IMR-90 (cell line): ENCODE results near the gene CEP290. TPM values are rescaled to one million over a fixed set of nuclear protein-coding genes. Genes with fewer than 3 reads are reported as not detected.

ENCODE experiments used
- ATAC-seq: fragments of 200-7000 bp; cut with Tn5 transposase; 2 replicates; pipeline ENCODE4 v1.9.1; 2020; ENCODE audit warnings: low read depth, mild to moderate bottlenecking, moderate library complexity
- BruUV-seq: library from RNA; stranded (reverse); fragments of 400-500 nt; replicated peaks from 2 replicates; lab custom pipeline; 2021; lab: Mats Ljungman, UMichigan
- CTCF ChIA-PET: fragments of 300-600 bp; formaldehyde crosslinking; extraction: SDS; loops from one replicate; lab custom pipeline; 2021; ENCODE audit warnings: antibody characterized with exemption; lab: Yijun Ruan, JAX
- POLR2A ChIA-PET: fragments of 300-600 bp; sonication (Branson Sonifier 250); formaldehyde crosslinking; loops from one replicate; lab custom pipeline; 2022; ENCODE audit warnings: antibody characterized with exemption; ENCODE audit not compliant: unreplicated experiment; lab: Charles Lee
- DNase-seq: peaks from one replicate; pipeline ENCODE4 v3.0.0; 2013
- H2AFZ ChIP-seq: replicated peaks from 2 replicates; pipeline ENCODE3; 2013; ENCODE audit warnings: low read length, mild to moderate bottlenecking; ENCODE audit not compliant: poor library complexity
- H2AK5ac ChIP-seq: 2 replicates; pipeline ENCODE4 v1.6.1; 2013; ENCODE audit warnings: low read depth, low read length, inconsistent platforms
- H2AK9ac ChIP-seq: replicated peaks from 2 replicates; pipeline ENCODE3; 2013; ENCODE audit warnings: mild to moderate bottlenecking, low read depth, low read length, moderate library complexity; ENCODE audit not compliant: poor library complexity
- H2BK120ac ChIP-seq: 2 replicates; pipeline ENCODE4 v1.6.1; 2013; ENCODE audit warnings: low read depth, low read length, inconsistent platforms
- H2BK15ac ChIP-seq: 3 replicates; pipeline ENCODE4 v1.6.1; 2013; ENCODE audit warnings: low read depth, low read length, inconsistent platforms
- H2BK20ac ChIP-seq: 2 replicates; pipeline ENCODE4 v1.6.1; 2013; ENCODE audit warnings: low read depth, mild to moderate bottlenecking, inconsistent platforms, low read length, moderate library complexity
- H2BK5ac ChIP-seq: 2 replicates; pipeline ENCODE4 v1.6.1; 2013; ENCODE audit warnings: mild to moderate bottlenecking, low read depth, low read length, inconsistent platforms; ENCODE audit not compliant: poor library complexity, severe bottlenecking
- H3K14ac ChIP-seq: replicated peaks from 2 replicates; pipeline ENCODE4 v1.6.1; 2013; ENCODE audit warnings: low read depth, low read length, inconsistent platforms
- H3K18ac ChIP-seq: 2 replicates; pipeline ENCODE4 v1.6.1; 2013; ENCODE audit warnings: low read depth, low read length, control low read depth
- H3K23ac ChIP-seq: 2 replicates; pipeline ENCODE4 v1.6.1; 2013; ENCODE audit warnings: low read depth, low read length, inconsistent platforms
- H3K27ac ChIP-seq: 2 replicates; pipeline ENCODE4 v1.5.1; 2013; ENCODE audit warnings: mild to moderate bottlenecking, control low read depth, low read length; ENCODE audit not compliant: insufficient read depth
- H3K27me3 ChIP-seq: 2 replicates; pipeline ENCODE4 v1.6.1; 2013; ENCODE audit warnings: low read length; ENCODE audit not compliant: control insufficient read depth, insufficient read depth
- H3K36me3 ChIP-seq: 2 replicates; pipeline ENCODE4 v1.6.1; 2013; ENCODE audit warnings: low read length, mixed read lengths; ENCODE audit not compliant: control insufficient read depth, insufficient read depth
- H3K4ac ChIP-seq: 2 replicates; pipeline ENCODE4 v1.6.1; 2013; ENCODE audit warnings: low read depth, low read length, inconsistent platforms
- H3K4me1 ChIP-seq: 2 replicates; pipeline ENCODE4 v1.6.1; 2013; ENCODE audit warnings: low read length, mixed read lengths; ENCODE audit not compliant: control insufficient read depth, insufficient read depth
- H3K4me2 ChIP-seq: 2 replicates; pipeline ENCODE4 v1.6.1; 2013; ENCODE audit warnings: low read depth, mild to moderate bottlenecking, control low read depth, low read length, moderate library complexity
- H3K4me3 ChIP-seq: 2 replicates; pipeline ENCODE4 v1.5.1; 2013; ENCODE audit warnings: low read depth, mild to moderate bottlenecking, control low read depth, low read length, moderate library complexity; ENCODE audit not compliant: insufficient read depth
- H3K56ac ChIP-seq: 2 replicates; pipeline ENCODE4 v1.6.1; 2013; ENCODE audit warnings: low read length, inconsistent platforms; ENCODE audit not compliant: insufficient read depth; ENCODE audit errors: extremely low read depth
- H3K79me1 ChIP-seq, 2 experiments: 2 replicates each; pipeline ENCODE4 v1.6.1; 2013; ENCODE audit warnings: low read length in 2 of 2, inconsistent platforms in 1 of 2, low read depth in 1 of 2
- H3K9ac ChIP-seq: 2 replicates; pipeline ENCODE4 v1.6.1; 2013; ENCODE audit warnings: low read depth, low read length, control low read depth
- H3K9me1 ChIP-seq: 2 replicates; pipeline ENCODE4 v1.6.1; 2013; ENCODE audit warnings: low read length, inconsistent platforms; ENCODE audit not compliant: insufficient read depth
- H3K9me3 ChIP-seq: 2 replicates; pipeline ENCODE4 v1.6.1; 2013; ENCODE audit warnings: low read length; ENCODE audit not compliant: control insufficient read depth, insufficient read depth
- H4K20me1 ChIP-seq: 2 replicates; pipeline ENCODE4 v1.6.1; 2013; ENCODE audit warnings: low read length, inconsistent platforms; ENCODE audit not compliant: insufficient read depth
- H4K5ac ChIP-seq: 2 replicates; pipeline ENCODE4 v1.6.1; 2013; ENCODE audit warnings: mild to moderate bottlenecking, low read depth, low read length, control low read depth
- H4K8ac ChIP-seq, 2 experiments: 2 replicates each; pipeline ENCODE4 v1.6.1; 2013; ENCODE audit warnings: low read depth in 2 of 2, low read length in 2 of 2, control low read depth in 1 of 2, inconsistent platforms in 1 of 2
- H4K91ac ChIP-seq: 2 replicates; pipeline ENCODE4 v1.6.1; 2013; ENCODE audit warnings: low read depth, low read length, inconsistent platforms; ENCODE audit not compliant: insufficient read depth
- BHLHE40 ChIP-seq: fragments of 150-350 bp; IDR thresholded peaks from 2 replicates; pipeline ENCODE4 v1.6.1; 2016; ENCODE audit warnings: mild to moderate bottlenecking, low read depth, low read length
- CEBPB ChIP-seq: IDR thresholded peaks from 2 replicates; pipeline ENCODE4 v1.6.1; 2012; ENCODE audit warnings: low read depth, low read length, improper control_type of control experiment
- CHD1 ChIP-seq: IDR thresholded peaks from 2 replicates; pipeline ENCODE4 v1.6.1; 2012; ENCODE audit warnings: low read depth, low read length, improper control_type of control experiment
- RAD21 ChIP-seq: IDR thresholded peaks from 2 replicates; pipeline ENCODE4 v1.6.1; 2012; ENCODE audit warnings: low read length, improper control_type of control experiment
- WGBS, 2 experiments: methylation state at CpG; one replicate each; pipeline versions ENCODE4 v1.1.5 to v1.1.7; 2013; ENCODE audit warnings: missing lambda C conversion rate in 2 of 2; ENCODE audit not compliant: insufficient read length in 1 of 2; ENCODE audit errors: extremely low coverage in 2 of 2; 5-methylcytosine and 5-hydroxymethylcytosine counted together
- dilution Hi-C: fragments of 300-500 bp; cut with HindIII; formaldehyde crosslinking; loops from one replicate; pipeline ENCODE4 v1.14.3; 2018; ENCODE audit warnings: low sequenced_read_pairs; ENCODE audit not compliant: unreplicated experiment
- in situ Hi-C: fragments of 300-500 bp; cut with MboI; formaldehyde crosslinking; loops from 3 replicates; pipeline ENCODE4 v1.14.3; 2019; ENCODE audit warnings: low sequenced_read_pairs, inconsistent platforms, mixed read lengths
- intact Hi-C: fragments of 100-400 bp; cut with micrococcal nuclease; formaldehyde crosslinking; loops from 2 replicates; pipeline ENCODE4 v1.10.0; 2022
- polyA plus RNA-seq, 3 experiments: library from polyadenylated mRNA; depleted of rRNA; stranded (reverse); fragments of >200 nt; gene quantifications; 2 replicates each; pipeline ENCODE4 v1.2.3, GENCODE V29; 2012; ENCODE audit warnings: low replicate concordance in 1 of 3
- total RNA-seq: library from RNA; depleted of rRNA; stranded (reverse); fragments of >200 nt; gene quantifications from 2 replicates; pipeline ENCODE4 v1.2.3, GENCODE V29; 2012

The CEP290 gene
- total and polyA plus RNA-seq, 2 of the 4 experiments (the other 2 are of a cell fraction): 4.3 to 7.9 TPM

DNA sequence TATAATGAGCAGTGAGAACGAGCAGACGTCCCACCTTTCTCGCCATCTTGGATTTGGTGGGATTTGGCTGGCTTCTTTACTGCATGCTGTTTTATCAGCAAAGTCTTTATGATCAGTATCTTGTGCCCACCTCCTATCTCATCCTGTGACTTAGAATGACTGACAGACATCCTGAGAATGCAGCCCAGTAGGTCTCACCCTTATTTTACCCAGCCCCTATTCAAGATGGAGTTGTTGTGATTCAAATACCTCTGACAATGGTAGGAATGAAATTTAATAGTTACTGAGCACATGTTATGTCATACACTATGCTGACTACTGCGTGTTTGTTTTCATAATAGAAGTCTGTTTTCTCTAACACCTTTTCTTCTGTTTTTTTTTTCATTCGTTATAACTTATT, 2.1 kb upstream of the CEP290 start:
- Histone ChIP-seq H3K23ac (no peak overlapping the region), H4K20me1 (no peaks in the 10 kb centered on the region), H2BK20ac (no peak overlapping the region), H3K14ac (no peak overlapping the region), H3K56ac (no peak overlapping the region), H3K36me3 (no peaks in the 10 kb centered on the region), H3K4me2 (no peak overlapping the region), H2BK120ac (no peak overlapping the region), H4K8ac (no peak overlapping the region), H4K5ac (no peak overlapping the region), H2BK15ac (no peak overlapping the region), H3K27ac (no peak overlapping the region), H3K9me3 (no peaks in the 10 kb centered on the region), H3K4me1 (no peaks in the 10 kb centered on the region), H3K4ac (no peak overlapping the region), H2AK9ac (no peak overlapping the region), H3K18ac (no peak overlapping the region), H4K91ac (no peak overlapping the region), H2AFZ (no peak overlapping the region), H3K9me1 (no peaks in the 10 kb centered on the region; the same call in 1 of the 2 replicates), H3K27me3 (no peaks in the 10 kb centered on the region), H3K9ac (no peak overlapping the region), H2BK5ac (no peak overlapping the region), H3K79me1 (peaks cover 23 to 45% of the 10 kb centered on the region in 2 experiments), H2AK5ac (no peak overlapping the region), H3K4me3 (no peak overlapping the region)
- no peak for DNase-seq
- POLR2A ChIA-PET: no interaction called here
- dilution Hi-C loops (no loop called here), intact Hi-C loops (no loop called here), in situ Hi-C loops (loop anchor here (25.0 kb wide), 1 partner anchor 1368 kb away; the partner anchor contains the start of gene GALNT4)
- ATAC-seq: no peak
- WGBS, 2 experiments: 90% methylated on average over 2 of the region's 5 CpGs; no CpG with 5 or more reads in 1 of the 2 experiments
- BruUV-seq: no TSS peak
- no peak for TF ChIP-seq BHLHE40
- TF ChIP-seq RAD21: no peak
- TF ChIP-seq CHD1: no peak
- TF ChIP-seq CEBPB: no peak
- CTCF ChIA-PET: no interaction called here
